ENCODE measurements around the gene FAM181A. TPM values are rescaled to one million over a fixed set of nuclear protein-coding genes. Genes with fewer than 3 reads are reported as not detected.

The FAM181A gene
- total and polyA plus RNA-seq, 4 donors, result 1.9 to 4.0 (median 3.3) TPM

GRCh38 chr14:93952829-93953228 is 25.7 kb downstream of the FAM181A start:
- Histone ChIP-seq H3K9ac (ENCODE audit: insufficient read depth in 1 of 2, low read length in 2 of 2) (no peak overlapping the region), H3K36me3 (ENCODE audit: control insufficient read depth in 4 of 4, insufficient read depth in 4 of 4, low read length in 4 of 4) (no peaks in the 10 kb centered on the region), H3K27ac (ENCODE audit: low read depth in 1 of 2, low read length in 1 of 2) (no peak overlapping the region), H3K27me3 (ENCODE audit: control insufficient read depth in 3 of 3, insufficient read depth in 3 of 3, low read length in 2 of 3) (no peaks in the 10 kb centered on the region), H3K9me3 (ENCODE audit: control insufficient read depth in 4 of 4, insufficient read depth in 3 of 4, low read length in 3 of 4) (no peaks in the 10 kb centered on the region), H3K4me1 (ENCODE audit: control insufficient read depth in 5 of 5, insufficient read depth in 5 of 5, low read length in 5 of 5) (peaks cover 0 to 18% (median 8%) of the 10 kb centered on the region in 5 donors), H3K4me3 (no peak overlapping the region)
- DNase-seq (no peak), ATAC-seq (ENCODE audit: insufficient read depth, low FRiP score) (no peak)
- no peak for TF ChIP-seq CTCF (IDR thresholded peaks at IDR 0.05; ENCODE audit: control extremely low read depth, extremely low read depth)
- WGBS, 2 donors, result 82 to 83% methylated on average over 3 of the region's 3 CpGs

GRCh38 chr14:93953263-93953662 is 26.1 kb downstream of the FAM181A start:
- Histone ChIP-seq H3K9me3 (ENCODE audit: control insufficient read depth in 4 of 4, insufficient read depth in 3 of 4, low read length in 3 of 4) (no peaks in the 10 kb centered on the region), H3K4me1 (ENCODE audit: control insufficient read depth in 5 of 5, insufficient read depth in 5 of 5, low read length in 5 of 5) (peaks cover 0 to 18% (median 8%) of the 10 kb centered on the region in 5 donors), H3K4me3 (no peak overlapping the region), H3K36me3 (ENCODE audit: control insufficient read depth in 4 of 4, insufficient read depth in 4 of 4, low read length in 4 of 4) (no peaks in the 10 kb centered on the region), H3K27ac (ENCODE audit: low read depth in 1 of 2, low read length in 1 of 2) (peak overlapping the region in 1 of 2 donors; percentile 66), H3K27me3 (ENCODE audit: control insufficient read depth in 3 of 3, insufficient read depth in 3 of 3, low read length in 2 of 3) (no peaks in the 10 kb centered on the region), H3K9ac (ENCODE audit: insufficient read depth in 1 of 2, low read length in 2 of 2) (no peak overlapping the region)
- 48 to 61% methylated on average over 14 of the region's 14 CpGs for WGBS, 2 donors
- no peak for TF ChIP-seq CTCF (IDR thresholded peaks at IDR 0.05; ENCODE audit: control extremely low read depth, extremely low read depth)
- no peak for ATAC-seq (ENCODE audit: insufficient read depth, low FRiP score)
- DNase-seq, result no peak

- WGBS, 2 donors, result 82 to 84% methylated on average over 18 of the region's 18 CpGs
- peaks cover 0 to 18% (median 8%) of the 10 kb centered on the region in 5 donors for H3K4me1 ChIP-seq (ENCODE audit: control insufficient read depth in 5 of 5, insufficient read depth in 5 of 5, low read length in 5 of 5)
- H3K36me3 ChIP-seq (ENCODE audit: control insufficient read depth in 4 of 4, insufficient read depth in 4 of 4, low read length in 4 of 4), result no peaks in the 10 kb centered on the region
- no peak overlapping the region for H3K4me3 ChIP-seq
- DNase-seq, result no peak
- H3K27me3 ChIP-seq (ENCODE audit: control insufficient read depth in 3 of 3, insufficient read depth in 3 of 3, low read length in 2 of 3), result no peaks in the 10 kb centered on the region
- H3K9me3 ChIP-seq (ENCODE audit: control insufficient read depth in 4 of 4, insufficient read depth in 3 of 4, low read length in 3 of 4), result no peaks in the 10 kb centered on the region
- TF ChIP-seq CTCF (IDR thresholded peaks at IDR 0.05; ENCODE audit: control extremely low read depth, extremely low read depth), result no peak
- H3K9ac ChIP-seq (ENCODE audit: insufficient read depth in 1 of 2, low read length in 2 of 2), result no peak overlapping the region
- no peak for ATAC-seq (ENCODE audit: insufficient read depth, low FRiP score)
- peak overlapping the region in 1 of 2 donors; percentile 66 for H3K27ac ChIP-seq (ENCODE audit: low read depth in 1 of 2, low read length in 1 of 2)
Observed at GRCh38 chr14:93953739-93954515, 26.8 kb downstream of the FAM181A start.
